GM20000 (cell line): ENCODE measurements around the gene EP400.
"Not testable (repeated sequence)": the region's sequence is repeated elsewhere in the genome, so short reads cannot be mapped to it uniquely, and the experiment has no call there.

Experiments used
- DNase-seq: peaks from one replicate; pipeline ENCODE4 v3.0.0; 2012; ENCODE audit warnings: low spot score
- CTCF ChIP-seq: IDR thresholded peaks from 2 replicates; pipeline ENCODE4 v1.5.1; 2012; ENCODE audit warnings: mild to moderate bottlenecking, control low read depth; ENCODE audit errors: extremely low read depth, missing control alignments

Gene EP400

GRCh38 chr12:131981388-131981787, 31.6 kb downstream of the EP400 start:
- DNase-seq: no peak
- TF ChIP-seq CTCF: no peak

- DNase-seq: no peak
- TF ChIP-seq CTCF: no peak
Observed at GRCh38 chr12:131982041-131982440, 32.3 kb downstream of the EP400 start.

GRCh38 chr12:131983026-131983425, 33.3 kb downstream of the EP400 start:
- DNase-seq: no peak
- no peak for TF ChIP-seq CTCF

GRCh38 chr12:131983554-131983953, 33.8 kb downstream of the EP400 start:
- DNase-seq: no peak
- TF ChIP-seq CTCF: no peak

- DNase-seq: no peak
- TF ChIP-seq CTCF: no peak
Observed at GRCh38 chr12:131984334-131984733, 34.6 kb downstream of the EP400 start.

- not testable (repeated sequence) for DNase-seq
Observed at GRCh38 chr12:131985510-131985875, 35.8 kb downstream of the EP400 start.

GRCh38 chr12:131986361-131986760, 36.6 kb downstream of the EP400 start:
- no peak for DNase-seq
- TF ChIP-seq CTCF: no peak

- no peak for TF ChIP-seq CTCF
- no peak for DNase-seq
Observed at GRCh38 chr12:131986910-131987309, 37.2 kb downstream of the EP400 start.
